ENCODE results near the gene TNS3.
A peak's percentile ranks its signal among the peaks of the same experiment; 100 is the strongest.

Gene TNS3

DNA sequence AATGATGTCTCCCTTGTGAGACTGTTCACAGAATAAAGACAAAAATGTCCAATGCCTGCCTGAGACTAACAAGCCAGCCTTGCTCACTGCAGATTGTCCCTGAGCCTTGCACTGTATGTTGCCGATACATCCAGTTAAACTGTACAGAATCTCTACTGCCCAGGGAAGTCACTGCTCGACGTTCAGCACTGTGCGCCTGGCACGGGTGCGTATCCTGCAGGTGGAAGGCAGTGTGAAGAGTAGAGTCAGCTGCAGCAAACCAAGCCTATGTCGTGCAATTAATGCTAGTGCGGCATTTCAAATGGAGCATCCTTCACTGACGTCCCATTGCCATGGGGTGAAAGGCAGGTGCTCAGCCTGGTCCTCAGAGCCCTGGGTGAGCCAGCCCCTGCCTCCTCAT is 132.9 kb downstream of the TNS3 start:
- TF ChIP-seq, protein P1, sequence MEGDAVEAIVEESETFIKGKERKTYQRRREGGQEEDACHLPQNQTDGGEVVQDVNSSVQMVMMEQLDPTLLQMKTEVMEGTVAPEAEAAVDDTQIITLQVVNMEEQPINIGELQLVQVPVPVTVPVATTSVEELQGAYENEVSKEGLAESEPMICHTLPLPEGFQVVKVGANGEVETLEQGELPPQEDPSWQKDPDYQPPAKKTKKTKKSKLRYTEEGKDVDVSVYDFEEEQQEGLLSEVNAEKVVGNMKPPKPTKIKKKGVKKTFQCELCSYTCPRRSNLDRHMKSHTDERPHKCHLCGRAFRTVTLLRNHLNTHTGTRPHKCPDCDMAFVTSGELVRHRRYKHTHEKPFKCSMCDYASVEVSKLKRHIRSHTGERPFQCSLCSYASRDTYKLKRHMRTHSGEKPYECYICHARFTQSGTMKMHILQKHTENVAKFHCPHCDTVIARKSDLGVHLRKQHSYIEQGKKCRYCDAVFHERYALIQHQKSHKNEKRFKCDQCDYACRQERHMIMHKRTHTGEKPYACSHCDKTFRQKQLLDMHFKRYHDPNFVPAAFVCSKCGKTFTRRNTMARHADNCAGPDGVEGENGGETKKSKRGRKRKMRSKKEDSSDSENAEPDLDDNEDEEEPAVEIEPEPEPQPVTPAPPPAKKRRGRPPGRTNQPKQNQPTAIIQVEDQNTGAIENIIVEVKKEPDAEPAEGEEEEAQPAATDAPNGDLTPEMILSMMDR (IDR thresholded peaks at IDR 0.05; ENCODE audit: borderline replicate concordance, insufficient read depth, low read depth, low read length) = no peak
- no peak overlapping the region for H3K4me3 ChIP-seq (ENCODE audit: low read depth, low read length)

GRCh38 chr7:47447621-47448349 is 134.1 kb downstream of the TNS3 start:
- no peak overlapping the region for H3K4me3 ChIP-seq (ENCODE audit: low read depth, low read length)
- TF ChIP-seq, protein P1 (IDR thresholded peaks at IDR 0.05; ENCODE audit: borderline replicate concordance, insufficient read depth, low read depth, low read length) = no peak

DNA sequence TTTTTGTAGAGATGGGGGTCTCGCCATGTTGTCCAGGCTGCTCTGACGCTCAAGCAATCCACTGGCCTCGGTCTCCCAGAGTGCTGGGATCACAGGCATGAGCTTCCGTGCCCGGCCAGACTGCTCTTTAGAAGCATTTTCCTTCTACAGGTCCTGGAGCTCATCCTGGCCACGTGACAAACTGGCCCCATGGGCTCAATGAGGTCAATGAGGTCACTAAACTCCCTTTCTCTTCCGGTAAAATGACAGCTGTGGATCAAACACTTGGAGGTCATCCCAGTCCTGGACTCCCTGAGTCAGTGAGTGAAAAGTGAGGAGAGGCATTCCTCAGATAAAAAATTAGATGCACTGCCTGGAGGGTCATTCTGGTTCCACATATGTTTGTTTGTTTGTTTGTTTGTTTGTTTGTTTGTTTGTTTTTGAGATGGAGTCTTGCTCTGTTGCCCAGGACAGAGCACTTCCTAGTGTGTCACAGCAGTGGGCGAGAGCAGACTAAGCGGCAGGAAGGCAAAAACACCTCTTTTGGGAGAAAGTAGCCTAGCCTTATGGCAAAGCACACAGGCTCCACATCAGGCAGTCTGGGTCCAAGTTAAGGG is 134.9 kb downstream of the TNS3 start:
- TF ChIP-seq, protein P1 (IDR thresholded peaks at IDR 0.05; ENCODE audit: borderline replicate concordance, insufficient read depth, low read depth, low read length) = no peak
- H3K4me3 ChIP-seq (ENCODE audit: low read depth, low read length) = no peak overlapping the region

DNA sequence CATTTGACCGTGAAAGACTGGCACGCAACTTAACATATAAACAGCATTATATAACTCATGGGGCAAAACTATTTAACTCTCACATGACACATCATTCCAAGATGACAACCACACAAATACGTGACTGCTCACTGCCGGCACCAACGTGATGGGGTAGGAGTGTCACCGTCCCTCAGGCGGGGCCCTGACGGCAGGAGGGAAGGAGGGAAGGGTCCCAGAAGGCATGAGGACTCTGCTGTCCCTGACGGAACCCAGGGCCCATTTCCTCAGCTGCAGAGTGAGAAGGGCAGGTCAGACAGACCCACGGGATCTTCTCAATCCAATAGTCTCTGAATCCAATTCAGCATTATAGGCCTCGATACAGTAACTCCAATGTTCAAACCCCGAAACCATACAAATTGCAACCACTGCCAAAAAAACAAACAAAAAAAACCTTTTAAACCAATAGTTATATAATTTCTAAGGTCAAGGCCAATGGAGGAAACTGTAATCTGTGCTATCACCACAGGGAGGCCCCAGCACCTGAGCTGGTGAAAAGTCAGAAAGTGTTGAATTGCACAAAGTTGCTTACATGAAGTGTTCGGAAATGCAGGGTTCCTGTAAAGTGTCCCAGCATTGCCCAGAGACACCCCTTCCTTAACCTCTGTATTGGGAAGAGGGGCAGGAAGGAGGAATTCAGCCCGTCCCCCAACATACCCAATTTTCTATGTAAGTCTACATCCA is 137.4 kb downstream of the TNS3 start:
- no peak overlapping the region for H3K4me3 ChIP-seq (ENCODE audit: low read depth, low read length)
- TF ChIP-seq, protein P1 (IDR thresholded peaks at IDR 0.05; ENCODE audit: borderline replicate concordance, insufficient read depth, low read depth, low read length) = peak; percentile 54; the same call in 1 of the 2 replicates

GRCh38 chr7:47443049-47443448 is 138.9 kb downstream of the TNS3 start:
- H3K4me3 ChIP-seq (ENCODE audit: low read depth, low read length) = no peak overlapping the region
- TF ChIP-seq, protein P1 (IDR thresholded peaks at IDR 0.05; ENCODE audit: borderline replicate concordance, insufficient read depth, low read depth, low read length) = no peak

DNA sequence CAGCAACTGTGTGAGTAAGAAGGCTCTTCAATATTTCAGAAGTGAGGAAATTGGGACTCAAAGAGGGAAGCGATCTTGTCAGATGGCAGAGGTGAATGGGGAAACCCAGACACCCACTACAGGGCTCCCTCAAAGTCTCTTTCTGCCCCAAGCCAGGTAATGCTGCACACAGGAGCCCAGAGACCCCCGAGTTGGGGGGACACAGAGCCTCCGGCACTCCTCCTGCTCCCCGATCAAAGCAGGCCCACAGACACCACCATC is 139.4 kb downstream of the TNS3 start:
- H3K4me3 ChIP-seq (ENCODE audit: low read depth, low read length) = no peak overlapping the region
- TF ChIP-seq, protein P1 (IDR thresholded peaks at IDR 0.05; ENCODE audit: borderline replicate concordance, insufficient read depth, low read depth, low read length) = no peak

Data from GM12875 (cell line).